Right lobe of liver (tissue), 4 donors: ENCODE results near the gene MRPL20.

Source experiments
- CTCF ChIP-seq, 4 donors: fragments of 200-600 bp in 3 of 4; fragments of 450-650 bp in 1 of 4; IDR thresholded peaks; one replicate each; pipeline versions ENCODE4 v1.5.1 to v1.8.0; 2016 to 2022; ENCODE audit warnings: antibody characterized with exemption in 4 of 4, mild to moderate bottlenecking in 2 of 4
- POLR2A ChIP-seq: fragments of 450-650 bp; IDR thresholded peaks from one replicate; pipeline ENCODE4 v1.6.1; 2017; ENCODE audit warnings: antibody characterized with exemption, mild to moderate bottlenecking
- donor health status: DM: no; HTN: no; CAD: no.
- donor health status: DM: no; HTN: no; CAD: no.
- donor health status: DM: no; HTN: yes; CAD: no.

- no peak for TF ChIP-seq CTCF (IDR thresholded peaks at IDR 0.05)
- no peak for TF ChIP-seq POLR2A
These were observed 48.3 kb upstream of the MRPL20 start for GRCh38 chr1:1455366-1455884.
